Parathyroid adenoma (tissue), 2 donors: ENCODE data around the gene BASP1.

ENCODE experiments used
- H2AFZ ChIP-seq: fragments of 300-600 bp; sonication (generic); one replicate; pipeline ENCODE4 v1.7.0; 2017; ENCODE audit warnings: antibody characterized with exemption, mild to moderate bottlenecking
- H3K27ac ChIP-seq: fragments of 300-600 bp; sonication (generic); one replicate; pipeline ENCODE4 v1.7.0; 2017
- H3K27me3 ChIP-seq: fragments of 300-600 bp; sonication (generic); one replicate; pipeline ENCODE4 v1.7.0; 2017; ENCODE audit warnings: low read length; ENCODE audit not compliant: control insufficient read depth, insufficient read depth
- H3K36me3 ChIP-seq: fragments of 300-600 bp; sonication (generic); one replicate; pipeline ENCODE4 v1.7.0; 2017; ENCODE audit warnings: low read length; ENCODE audit not compliant: control insufficient read depth, insufficient read depth
- H3K4me1 ChIP-seq: fragments of 300-600 bp; sonication (generic); one replicate; pipeline ENCODE4 v1.7.0; 2017; ENCODE audit warnings: control low read depth
- H3K4me2 ChIP-seq: fragments of 300-600 bp; sonication (generic); one replicate; pipeline ENCODE4 v1.7.0; 2017; ENCODE audit warnings: low read length
- H3K4me3 ChIP-seq: fragments of 300-600 bp; sonication (generic); one replicate; pipeline ENCODE4 v1.7.0; 2017; ENCODE audit warnings: low read depth, low read length
- H3K79me2 ChIP-seq: fragments of 300-600 bp; sonication (generic); one replicate; pipeline ENCODE4 v1.7.0; 2017; ENCODE audit warnings: control low read depth
- H3K9ac ChIP-seq: fragments of 300-600 bp; sonication (generic); one replicate; pipeline ENCODE4 v1.7.0; 2017; ENCODE audit warnings: mild to moderate bottlenecking
- H3K9me3 ChIP-seq: fragments of 300-600 bp; sonication (generic); one replicate; pipeline ENCODE4 v1.7.0; 2017; ENCODE audit warnings: low read length; ENCODE audit not compliant: control insufficient read depth
- CTCF ChIP-seq: fragments of 300-600 bp; sonication (generic); IDR thresholded peaks from one replicate; pipeline ENCODE4 v1.7.0; 2017; ENCODE audit warnings: antibody characterized with exemption, mild to moderate bottlenecking
- donor health status: primary hyperparathyroidism.

Gene BASP1

GRCh38 chr5:17238521-17239041 lies 21.1 kb downstream of the BASP1 start:
- H3K9me3 ChIP-seq = no peaks in the 10 kb centered on the region
- H3K4me2 ChIP-seq = no peak overlapping the region
- H3K36me3 ChIP-seq = no peaks in the 10 kb centered on the region
- no peak overlapping the region for H3K27ac ChIP-seq
- peaks cover 13% of the 10 kb centered on the region for H3K79me2 ChIP-seq
- no peak overlapping the region for H2AFZ ChIP-seq
- no peaks in the 10 kb centered on the region for H3K27me3 ChIP-seq
- TF ChIP-seq CTCF = no peak
- H3K9ac ChIP-seq = no peak overlapping the region
- H3K4me1 ChIP-seq = peaks cover under 1% of the 10 kb centered on the region
- no peak overlapping the region for H3K4me3 ChIP-seq

- Histone ChIP-seq H3K9ac (no peak overlapping the region), H3K9me3 (no peaks in the 10 kb centered on the region), H3K36me3 (no peaks in the 10 kb centered on the region), H2AFZ (no peak overlapping the region), H3K27me3 (no peaks in the 10 kb centered on the region), H3K79me2 (peaks cover 13% of the 10 kb centered on the region), H3K27ac (no peak overlapping the region), H3K4me2 (no peak overlapping the region), H3K4me1 (peaks cover 2% of the 10 kb centered on the region), H3K4me3 (no peak overlapping the region)
- TF ChIP-seq CTCF = no peak
These were observed 22.5 kb downstream of the BASP1 start for GRCh38 chr5:17239953-17240352.

- no peaks in the 10 kb centered on the region for H3K36me3 ChIP-seq
- H3K79me2 ChIP-seq = peaks cover 13% of the 10 kb centered on the region
- H3K9me3 ChIP-seq = no peaks in the 10 kb centered on the region
- no peak overlapping the region for H2AFZ ChIP-seq
- no peak overlapping the region for H3K4me3 ChIP-seq
- peaks cover 2% of the 10 kb centered on the region for H3K4me1 ChIP-seq
- TF ChIP-seq CTCF = no peak
- no peak overlapping the region for H3K9ac ChIP-seq
- no peaks in the 10 kb centered on the region for H3K27me3 ChIP-seq
- H3K4me2 ChIP-seq = no peak overlapping the region
- H3K27ac ChIP-seq = no peak overlapping the region
These were observed 23.1 kb downstream of the BASP1 start for GRCh38 chr5:17240487-17240886.

- H3K36me3 ChIP-seq = no peaks in the 10 kb centered on the region
- TF ChIP-seq CTCF = no peak
- no peak overlapping the region for H3K4me2 ChIP-seq
- no peak overlapping the region for H3K9ac ChIP-seq
- H3K79me2 ChIP-seq = peaks cover 13% of the 10 kb centered on the region
- no peaks in the 10 kb centered on the region for H3K27me3 ChIP-seq
- H3K4me3 ChIP-seq = no peak overlapping the region
- no peaks in the 10 kb centered on the region for H3K9me3 ChIP-seq
- peaks cover 2% of the 10 kb centered on the region for H3K4me1 ChIP-seq
- no peak overlapping the region for H2AFZ ChIP-seq
- no peak overlapping the region for H3K27ac ChIP-seq
These were observed 24.2 kb downstream of the BASP1 start for GRCh38 chr5:17241635-17242034.

- Histone ChIP-seq H2AFZ (no peak overlapping the region), H3K27ac (no peak overlapping the region), H3K4me3 (no peak overlapping the region), H3K9me3 (no peaks in the 10 kb centered on the region), H3K9ac (no peak overlapping the region), H3K27me3 (no peaks in the 10 kb centered on the region), H3K4me2 (no peak overlapping the region), H3K4me1 (peaks cover 2% of the 10 kb centered on the region), H3K36me3 (no peaks in the 10 kb centered on the region), H3K79me2 (peaks cover 12% of the 10 kb centered on the region)
- TF ChIP-seq CTCF = no peak
These were observed 26.0 kb downstream of the BASP1 start for GRCh38 chr5:17243287-17244063.
